Measurements from ENCODE around the gene CDA. TPM values are rescaled to one million over a fixed set of nuclear protein-coding genes. Genes with fewer than 3 reads are reported as not detected.

Gene CDA
- total RNA-seq, 1 donor, result 3.0 TPM

DNA sequence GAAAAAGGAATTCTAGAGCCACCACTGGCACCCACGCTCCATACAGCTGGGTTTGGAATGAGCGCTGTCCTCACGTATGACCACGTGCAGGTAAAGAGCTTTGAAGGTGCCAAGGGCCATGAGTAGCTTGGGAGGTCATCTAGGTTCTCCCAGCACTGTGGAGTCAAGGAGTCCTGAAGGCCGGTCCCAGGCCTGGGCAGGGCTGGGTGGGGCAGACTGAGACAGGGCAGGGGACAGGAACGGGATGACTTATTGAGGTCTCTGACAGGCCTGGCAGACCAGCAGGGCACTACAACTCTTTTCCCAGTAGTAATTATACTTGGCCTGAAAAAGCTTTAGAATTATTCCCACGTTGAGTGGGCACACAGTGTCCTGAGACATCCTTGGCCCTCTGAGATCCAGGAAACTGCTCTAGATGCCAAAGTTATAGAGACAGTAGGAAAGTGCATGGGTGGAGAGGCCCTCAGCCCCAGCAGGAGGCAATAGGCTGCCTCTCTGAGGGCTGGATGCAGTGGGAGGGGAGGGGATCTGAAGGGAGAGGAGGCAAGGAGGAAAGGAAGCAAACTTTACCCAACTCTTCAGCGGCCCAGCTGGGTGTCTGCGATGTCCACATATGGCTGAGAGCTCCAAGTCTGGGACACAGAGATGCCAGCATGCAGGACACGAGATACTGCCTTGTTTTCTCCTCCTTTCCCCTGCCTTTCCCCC is 1.8 kb upstream of the CDA start:
- no peak overlapping the region for H3K4me3 ChIP-seq (ENCODE audit: low read depth, low read length)
- no peak for TF ChIP-seq CTCF (IDR thresholded peaks at IDR 0.05; ENCODE audit: insufficient read depth, low read depth, low read length)
- no peak for DNase-seq (ENCODE audit: low read depth)

- TF ChIP-seq CTCF (IDR thresholded peaks at IDR 0.05; ENCODE audit: insufficient read depth, low read depth, low read length), result no peak
- peak; percentile 40 for DNase-seq (ENCODE audit: low read depth)
- no peak overlapping the region for H3K4me3 ChIP-seq (ENCODE audit: low read depth, low read length)
Measured at GRCh38 chr1:20587661-20588053, 1.2 kb upstream of the CDA start.

- TF ChIP-seq CTCF (IDR thresholded peaks at IDR 0.05; ENCODE audit: insufficient read depth, low read depth, low read length), result no peak
- peak overlapping the region; percentile 46 for H3K4me3 ChIP-seq (ENCODE audit: low read depth, low read length)
- DNase-seq (ENCODE audit: low read depth), result peak; percentile 87
Measured at GRCh38 chr1:20589331-20590278, 708 bp downstream of the CDA start.

GRCh38 chr1:20590306-20590777 is 1.4 kb downstream of the CDA start:
- no peak for TF ChIP-seq CTCF (IDR thresholded peaks at IDR 0.05; ENCODE audit: insufficient read depth, low read depth, low read length)
- DNase-seq (ENCODE audit: low read depth), result peak; percentile 92
- peak overlapping the region; percentile 29 for H3K4me3 ChIP-seq (ENCODE audit: low read depth, low read length)

- H3K4me3 ChIP-seq (ENCODE audit: low read depth, low read length), result no peak overlapping the region
- no peak for TF ChIP-seq CTCF (IDR thresholded peaks at IDR 0.05; ENCODE audit: insufficient read depth, low read depth, low read length)
- DNase-seq (ENCODE audit: low read depth), result no peak
Measured at GRCh38 chr1:20593756-20594155, 4.9 kb downstream of the CDA start.

DNA sequence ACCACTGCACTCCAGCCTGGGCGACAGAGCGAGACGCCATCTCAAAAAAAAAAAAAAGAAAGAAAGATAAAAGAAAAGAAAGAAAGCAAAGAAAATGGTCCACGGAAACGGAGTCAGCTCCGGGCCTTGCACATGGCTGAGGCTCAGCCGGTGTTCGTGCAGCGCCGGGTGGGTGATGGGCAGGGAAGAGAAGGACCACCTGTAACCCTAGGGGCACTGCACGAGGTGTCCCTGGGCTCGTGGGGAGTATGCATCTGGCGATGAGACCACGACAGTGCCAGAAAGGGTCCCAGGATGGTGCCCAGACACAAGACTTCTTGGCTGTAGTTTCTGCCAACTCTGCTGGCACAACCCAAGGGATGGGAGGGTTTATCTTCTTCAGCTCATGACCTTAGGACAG is 5.8 kb downstream of the CDA start:
- no peak for DNase-seq (ENCODE audit: low read depth)
- no peak for TF ChIP-seq CTCF (IDR thresholded peaks at IDR 0.05; ENCODE audit: insufficient read depth, low read depth, low read length)
- no peak overlapping the region for H3K4me3 ChIP-seq (ENCODE audit: low read depth, low read length)
